Fibroblast of pulmonary artery (primary cell): ENCODE results near the gene GDF15.
A peak's percentile ranks its signal among the peaks of the same experiment; 100 is the strongest.
"Not testable (repeated sequence)": the region's sequence is repeated elsewhere in the genome, so short reads cannot be mapped to it uniquely, and the experiment has no call there.

Source experiments
- DNase-seq: peaks from one replicate; pipeline ENCODE4 v3.0.0-alpha.2; 2010; ENCODE audit warnings: low read depth
- H3K4me3 ChIP-seq: replicated peaks from 2 replicates; pipeline ENCODE4 v1.5.1; 2011; ENCODE audit warnings: low read depth, mild to moderate bottlenecking, control low read depth, low read length, moderate library complexity
- TF ChIP-seq, protein P1 (sequence below): IDR thresholded peaks from 2 replicates; pipeline ENCODE4 v1.5.1; 2011; ENCODE audit warnings: mild to moderate bottlenecking, control low read depth, low read length, inconsistent platforms; ENCODE audit errors: missing control alignments

GDF15 gene

GRCh38 chr19:18377026-18377425 lies 8.9 kb upstream of the GDF15 start:
- TF ChIP-seq, protein P1, sequence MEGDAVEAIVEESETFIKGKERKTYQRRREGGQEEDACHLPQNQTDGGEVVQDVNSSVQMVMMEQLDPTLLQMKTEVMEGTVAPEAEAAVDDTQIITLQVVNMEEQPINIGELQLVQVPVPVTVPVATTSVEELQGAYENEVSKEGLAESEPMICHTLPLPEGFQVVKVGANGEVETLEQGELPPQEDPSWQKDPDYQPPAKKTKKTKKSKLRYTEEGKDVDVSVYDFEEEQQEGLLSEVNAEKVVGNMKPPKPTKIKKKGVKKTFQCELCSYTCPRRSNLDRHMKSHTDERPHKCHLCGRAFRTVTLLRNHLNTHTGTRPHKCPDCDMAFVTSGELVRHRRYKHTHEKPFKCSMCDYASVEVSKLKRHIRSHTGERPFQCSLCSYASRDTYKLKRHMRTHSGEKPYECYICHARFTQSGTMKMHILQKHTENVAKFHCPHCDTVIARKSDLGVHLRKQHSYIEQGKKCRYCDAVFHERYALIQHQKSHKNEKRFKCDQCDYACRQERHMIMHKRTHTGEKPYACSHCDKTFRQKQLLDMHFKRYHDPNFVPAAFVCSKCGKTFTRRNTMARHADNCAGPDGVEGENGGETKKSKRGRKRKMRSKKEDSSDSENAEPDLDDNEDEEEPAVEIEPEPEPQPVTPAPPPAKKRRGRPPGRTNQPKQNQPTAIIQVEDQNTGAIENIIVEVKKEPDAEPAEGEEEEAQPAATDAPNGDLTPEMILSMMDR = no peak
- H3K4me3 ChIP-seq = no peak overlapping the region
- DNase-seq = no peak

DNA sequence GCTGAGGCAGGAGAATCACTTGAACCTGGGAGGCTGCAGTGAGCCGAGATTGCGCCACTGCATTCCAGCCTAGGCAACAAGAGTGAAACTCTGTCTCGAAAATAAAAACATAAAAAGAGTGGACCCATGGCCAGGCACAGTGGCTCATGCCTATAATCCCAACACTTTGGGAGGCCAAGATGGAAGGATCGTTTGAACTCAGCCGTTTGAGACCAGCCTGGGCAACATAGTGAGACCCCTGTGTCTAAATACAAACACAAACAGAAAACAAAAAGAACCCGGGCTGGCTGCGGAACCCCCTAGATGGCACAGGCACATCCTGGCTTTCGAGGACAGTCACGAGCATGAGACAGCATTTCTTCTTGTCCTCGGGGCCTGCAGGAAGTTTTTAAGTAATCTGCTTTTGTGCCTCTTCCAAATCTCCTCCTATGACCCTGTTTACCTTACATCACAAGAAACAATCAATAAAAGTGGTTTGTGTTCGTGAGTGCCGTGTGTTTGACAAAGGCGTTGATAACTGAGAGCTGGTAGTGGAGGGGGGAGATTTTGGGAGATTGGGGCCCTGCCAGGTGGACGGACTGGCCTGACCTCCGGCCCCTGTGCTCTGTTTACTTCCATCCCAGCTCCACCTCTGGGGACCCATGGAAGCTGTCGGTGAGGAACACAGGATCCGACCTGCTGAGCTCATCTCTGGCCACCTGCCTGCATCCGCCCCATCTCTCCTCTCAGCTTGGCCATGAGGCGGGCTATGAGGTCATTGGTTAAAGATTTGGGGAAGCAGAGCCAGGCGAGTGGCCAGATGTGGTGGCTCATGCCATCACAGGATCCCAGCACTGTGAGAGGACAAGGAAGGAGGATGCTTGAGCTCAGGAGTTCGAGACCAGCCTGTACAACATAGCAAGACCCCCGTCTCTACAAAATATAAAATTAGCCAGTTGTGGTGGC lies 5.9 kb upstream of the GDF15 start:
- DNase-seq = peak; percentile 85
- H3K4me3 ChIP-seq = no peak overlapping the region
- TF ChIP-seq, protein P1 = no peak

DNA sequence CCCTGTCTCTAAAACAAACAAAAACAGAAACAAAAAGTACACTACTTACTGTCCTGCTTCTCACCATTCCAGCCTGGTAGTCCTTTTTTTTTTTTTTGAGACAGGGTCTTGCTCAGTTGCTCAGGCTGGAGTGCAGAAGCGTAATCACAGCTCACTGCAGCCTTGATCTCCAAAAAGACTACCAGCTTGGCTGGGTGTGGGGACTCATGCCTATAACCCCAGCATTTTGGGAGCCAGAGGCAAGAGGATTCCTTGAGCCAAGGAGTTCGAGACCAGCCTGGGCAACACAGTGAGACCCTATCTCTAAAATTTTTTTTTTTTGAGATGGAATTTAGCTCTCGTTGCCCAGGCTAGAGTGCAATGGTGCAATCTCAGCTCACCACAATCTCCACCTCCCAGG lies 5.1 kb upstream of the GDF15 start:
- TF ChIP-seq, protein P1 = no peak
- no peak overlapping the region for H3K4me3 ChIP-seq
- no peak for DNase-seq

- not testable (repeated sequence) for H3K4me3 ChIP-seq, DNase-seq
Observed at GRCh38 chr19:18383622-18384021, 2.3 kb upstream of the GDF15 start.

DNA sequence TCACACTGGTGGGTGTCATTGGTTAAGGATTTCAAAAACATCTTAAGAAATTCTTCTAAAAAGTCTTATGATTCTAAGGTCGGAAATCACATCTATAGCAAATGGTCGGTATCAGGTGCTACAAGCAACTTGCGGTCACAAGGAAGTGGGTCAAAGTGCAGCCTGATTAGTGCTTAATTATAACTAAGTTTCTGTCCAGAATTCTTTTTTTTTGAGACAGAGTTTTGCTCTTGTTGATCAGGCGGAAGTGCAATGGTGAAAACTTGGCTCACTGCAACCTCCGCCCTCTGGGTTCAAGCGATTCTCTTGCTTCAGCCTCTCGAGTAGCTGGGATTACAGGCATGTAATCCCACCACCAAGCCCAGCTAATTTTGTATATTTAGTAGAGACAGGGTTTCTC lies 1.2 kb upstream of the GDF15 start:
- TF ChIP-seq, protein P1 = no peak
- DNase-seq = no peak
- no peak overlapping the region for H3K4me3 ChIP-seq

DNA sequence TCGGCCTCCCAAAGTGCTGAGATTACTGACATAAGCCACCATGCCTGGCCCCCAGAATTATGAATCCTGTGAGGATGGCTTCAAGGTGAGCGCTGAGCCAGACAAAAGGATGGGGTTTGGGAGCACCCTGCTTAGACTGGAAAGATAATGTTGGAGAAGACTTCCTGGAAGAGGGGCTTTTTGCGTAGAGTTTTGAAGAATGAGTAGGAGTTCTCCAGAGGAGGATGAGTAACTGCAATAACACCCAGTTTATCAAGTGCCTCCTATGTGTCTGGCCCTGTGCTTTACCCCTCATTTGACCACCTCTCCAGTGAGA lies 641 bp upstream of the GDF15 start:
- no peak for DNase-seq
- TF ChIP-seq, protein P1 = no peak

DNA sequence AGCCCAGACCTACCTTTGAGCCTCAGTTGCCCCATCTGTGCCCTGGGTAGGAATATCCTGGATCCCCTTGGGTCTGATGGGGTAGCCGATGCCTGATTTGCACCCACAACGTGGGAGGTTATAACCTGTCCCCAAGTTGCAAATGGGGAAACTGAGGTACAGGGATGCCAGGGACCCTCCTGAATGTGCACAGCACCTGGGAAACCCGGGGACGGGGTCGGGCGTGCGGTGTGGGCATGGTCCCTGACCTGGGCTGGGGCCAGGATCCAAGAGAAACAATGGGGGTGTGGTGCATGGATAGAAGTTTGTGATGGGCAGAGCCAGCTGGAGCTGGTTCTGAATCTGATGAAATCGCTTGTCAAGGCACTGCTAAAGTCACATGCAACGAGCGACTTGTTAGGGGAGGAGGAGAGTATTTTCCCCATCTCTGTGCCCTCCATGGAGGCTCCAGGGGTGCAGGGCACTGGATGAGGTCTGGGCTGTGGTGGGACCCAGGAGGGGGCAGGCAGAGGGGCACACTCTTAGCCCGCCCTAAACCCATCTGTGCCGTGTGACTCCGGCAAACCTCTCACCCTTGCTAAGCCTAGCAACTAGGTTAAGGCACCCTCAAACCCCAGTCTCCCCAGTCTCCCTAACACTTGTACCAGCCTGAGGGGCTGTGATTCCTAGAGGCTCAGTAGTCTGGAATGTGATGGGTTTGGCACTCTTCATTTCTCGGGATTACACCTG lies 749 bp downstream of the GDF15 start:
- peak; percentile 58 for DNase-seq
- peak overlapping the region; percentile 83 for H3K4me3 ChIP-seq
- TF ChIP-seq, protein P1 = no peak

More for the DNA sequence above, 641 bp upstream of the GDF15 start:
- no peak overlapping the region for H3K4me3 ChIP-seq
